Stimulated activated CD4-positive, alpha-beta T cell treated with anti-CD3 and anti-CD28 coated beads, Interleukin-2, amount 100 ng/mL, for 24 hours (primary cell): ENCODE data around the gene PTPN13.
A peak's percentile ranks its signal among the peaks of the same experiment; 100 is the strongest.

Experiments
- DNase-seq, 2 donors: peaks; one replicate each; pipeline ENCODE4 v3.0.0-alpha.2; 2020

The PTPN13 gene

GRCh38 chr4:86593688-86594558, at the start of gene PTPN13:
TSS of gene PTPN13 (plus strand) at chr4:86594315. CDS start at chr4:86635257, 40,942 bp downstream.
- peak; percentile 70 to 75 for DNase-seq

GRCh38 chr4:86547140-86547539, 47.0 kb upstream of the PTPN13 start:
- no peak for DNase-seq

GRCh38 chr4:86549163-86549788, 44.8 kb upstream of the PTPN13 start:
- DNase-seq = no peak

GRCh38 chr4:86551387-86551786, 42.7 kb upstream of the PTPN13 start:
- DNase-seq = no peak

- no peak for DNase-seq
Observed at GRCh38 chr4:86554646-86555045, 39.5 kb upstream of the PTPN13 start.

GRCh38 chr4:86556791-86557415, 37.2 kb upstream of the PTPN13 start:
- DNase-seq = no peak

GRCh38 chr4:86557526-86557925, 36.6 kb upstream of the PTPN13 start:
- DNase-seq = no peak

- no peak for DNase-seq
Observed at GRCh38 chr4:86558258-86558657, 35.9 kb upstream of the PTPN13 start.

- DNase-seq = no peak
Observed at GRCh38 chr4:86558797-86559196, 35.3 kb upstream of the PTPN13 start.

GRCh38 chr4:86560447-86560846, 33.7 kb upstream of the PTPN13 start:
- no peak for DNase-seq

- DNase-seq = no peak
Observed at GRCh38 chr4:86561256-86561655, 32.9 kb upstream of the PTPN13 start.

GRCh38 chr4:86563416-86563815, 30.7 kb upstream of the PTPN13 start:
- no peak for DNase-seq

GRCh38 chr4:86564795-86565194, 29.3 kb upstream of the PTPN13 start:
- no peak for DNase-seq

GRCh38 chr4:86565651-86566050, 28.5 kb upstream of the PTPN13 start:
- no peak for DNase-seq

- DNase-seq = no peak
Observed at GRCh38 chr4:86569103-86569870, 24.8 kb upstream of the PTPN13 start.

GRCh38 chr4:86579941-86580340, 14.2 kb upstream of the PTPN13 start:
- no peak for DNase-seq

- no peak for DNase-seq
Observed at GRCh38 chr4:86582410-86582809, 11.7 kb upstream of the PTPN13 start.

- DNase-seq = no peak
Observed at GRCh38 chr4:86586160-86586572, 7.9 kb upstream of the PTPN13 start.

GRCh38 chr4:86586626-86587380, 7.3 kb upstream of the PTPN13 start:
- DNase-seq = no peak

- no peak for DNase-seq
Observed at GRCh38 chr4:86587381-86588140, 6.6 kb upstream of the PTPN13 start.

- DNase-seq = no peak
Observed at GRCh38 chr4:86592553-86593249, 1.4 kb upstream of the PTPN13 start.
